Brain microvascular endothelial cell (primary cell): ENCODE data around the gene MFAP5.

Source experiments
- DNase-seq: peaks from one replicate; pipeline ENCODE4 v3.0.0-alpha.2; 2020
- H3K27ac ChIP-seq: fragments of 250-450 bp; sonication (Bioruptor Pico); 2 replicates; pipeline ENCODE4 v1.5.1; 2020; ENCODE audit warnings: mild to moderate bottlenecking, moderate library complexity
- H3K27me3 ChIP-seq: fragments of 250-450 bp; sonication (Bioruptor Pico); replicated peaks from 2 replicates; pipeline ENCODE4 v1.5.1; 2020; ENCODE audit warnings: mild to moderate bottlenecking
- H3K36me3 ChIP-seq: fragments of 250-450 bp; sonication (Bioruptor Pico); replicated peaks from 2 replicates; pipeline ENCODE4 v1.5.1; 2020; ENCODE audit warnings: mild to moderate bottlenecking
- H3K4me3 ChIP-seq: 2 replicates; pipeline ENCODE4 v1.5.1; 2011; ENCODE audit warnings: low read depth, mild to moderate bottlenecking, control low read depth, low read length, moderate library complexity
- in situ Hi-C: cut with HindIII; loops from 2 replicates; pipeline ENCODE4 v1.10.0; 2017; ENCODE audit warnings: low sequenced_read_pairs, low pct_ligation_motif_present
- TF ChIP-seq, protein P1 (sequence below): IDR thresholded peaks from 2 replicates; pipeline ENCODE4 v1.5.1; 2011; ENCODE audit warnings: low read depth, mild to moderate bottlenecking, moderate library complexity, low read length, control low read depth, inconsistent platforms; ENCODE audit errors: missing control alignments

Gene MFAP5

DNA sequence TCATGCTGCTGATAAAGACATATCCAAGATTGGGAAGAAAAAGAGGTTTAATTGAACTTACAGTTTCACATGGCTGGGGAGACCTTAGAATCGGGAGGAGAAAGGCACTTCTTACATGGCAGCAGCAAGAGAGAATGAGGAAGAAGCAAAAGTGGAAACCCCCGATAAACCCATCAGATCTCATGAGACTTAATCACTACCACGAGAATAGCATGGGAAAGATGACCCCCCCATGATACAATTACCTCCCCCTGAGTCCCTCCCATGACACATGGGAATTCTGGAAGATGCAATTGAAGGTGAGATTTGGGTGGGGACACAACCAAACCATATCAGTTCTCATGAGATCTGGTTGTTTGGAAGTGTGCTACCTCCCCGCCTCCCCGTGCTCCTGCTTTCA, 9.8 kb upstream of the MFAP5 start:
- H3K27ac ChIP-seq, result no peak overlapping the region
- TF ChIP-seq, protein P1, sequence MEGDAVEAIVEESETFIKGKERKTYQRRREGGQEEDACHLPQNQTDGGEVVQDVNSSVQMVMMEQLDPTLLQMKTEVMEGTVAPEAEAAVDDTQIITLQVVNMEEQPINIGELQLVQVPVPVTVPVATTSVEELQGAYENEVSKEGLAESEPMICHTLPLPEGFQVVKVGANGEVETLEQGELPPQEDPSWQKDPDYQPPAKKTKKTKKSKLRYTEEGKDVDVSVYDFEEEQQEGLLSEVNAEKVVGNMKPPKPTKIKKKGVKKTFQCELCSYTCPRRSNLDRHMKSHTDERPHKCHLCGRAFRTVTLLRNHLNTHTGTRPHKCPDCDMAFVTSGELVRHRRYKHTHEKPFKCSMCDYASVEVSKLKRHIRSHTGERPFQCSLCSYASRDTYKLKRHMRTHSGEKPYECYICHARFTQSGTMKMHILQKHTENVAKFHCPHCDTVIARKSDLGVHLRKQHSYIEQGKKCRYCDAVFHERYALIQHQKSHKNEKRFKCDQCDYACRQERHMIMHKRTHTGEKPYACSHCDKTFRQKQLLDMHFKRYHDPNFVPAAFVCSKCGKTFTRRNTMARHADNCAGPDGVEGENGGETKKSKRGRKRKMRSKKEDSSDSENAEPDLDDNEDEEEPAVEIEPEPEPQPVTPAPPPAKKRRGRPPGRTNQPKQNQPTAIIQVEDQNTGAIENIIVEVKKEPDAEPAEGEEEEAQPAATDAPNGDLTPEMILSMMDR, result no peak
- H3K36me3 ChIP-seq, result no peaks in the 10 kb centered on the region
- no peak overlapping the region for H3K4me3 ChIP-seq
- DNase-seq, result no peak
- in situ Hi-C loops, result no loop called here
- no peaks in the 10 kb centered on the region for H3K27me3 ChIP-seq

DNA sequence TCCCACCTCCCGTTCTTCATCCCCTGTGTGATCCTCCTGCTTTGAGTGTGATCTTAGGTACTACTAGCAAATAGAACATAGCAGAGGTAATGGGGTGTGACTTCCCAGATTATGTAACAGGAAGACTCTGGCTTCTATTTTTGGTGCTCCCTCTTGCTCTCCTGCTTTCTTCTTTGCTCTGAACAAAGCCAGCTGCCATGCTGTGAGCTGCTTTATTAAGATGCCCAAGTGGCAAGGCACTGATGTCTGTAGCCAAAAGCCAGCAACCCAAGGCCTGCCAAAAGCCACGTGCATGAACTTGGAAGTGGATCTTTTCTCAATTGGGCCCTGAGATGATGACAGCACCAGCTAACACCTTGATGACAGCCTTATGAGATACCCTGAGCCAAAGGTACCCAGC, 5.8 kb upstream of the MFAP5 start:
- no peak for DNase-seq
- TF ChIP-seq, protein P1, result no peak
- no peak overlapping the region for H3K4me3 ChIP-seq
- no peak overlapping the region for H3K27ac ChIP-seq
- no peaks in the 10 kb centered on the region for H3K27me3 ChIP-seq
- no peaks in the 10 kb centered on the region for H3K36me3 ChIP-seq
- in situ Hi-C loops, result no loop called here

DNA sequence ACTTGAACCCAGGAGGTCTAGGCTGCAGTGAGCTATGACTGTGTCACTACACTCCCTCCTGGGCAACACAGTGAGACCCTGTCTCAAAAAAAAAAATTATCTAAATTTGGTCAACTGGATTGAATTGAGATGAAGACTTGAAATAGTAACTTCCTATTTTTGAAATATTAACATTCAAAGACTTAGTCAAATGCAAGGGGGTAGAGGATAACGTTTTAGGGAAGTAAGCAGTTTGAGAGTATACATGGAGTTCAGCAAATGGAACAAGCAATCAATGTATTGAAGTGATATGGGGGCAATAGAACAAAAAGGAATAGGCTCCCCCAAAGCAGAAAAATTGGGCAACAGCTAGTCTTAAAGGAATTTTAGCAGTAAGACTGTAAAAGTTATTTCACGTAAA, 4.6 kb upstream of the MFAP5 start:
- Histone ChIP-seq H3K36me3 (no peaks in the 10 kb centered on the region), H3K27ac (no peak overlapping the region), H3K4me3 (no peak overlapping the region), H3K27me3 (no peaks in the 10 kb centered on the region)
- in situ Hi-C loops, result no loop called here
- no peak for DNase-seq
- TF ChIP-seq, protein P1, result no peak

DNA sequence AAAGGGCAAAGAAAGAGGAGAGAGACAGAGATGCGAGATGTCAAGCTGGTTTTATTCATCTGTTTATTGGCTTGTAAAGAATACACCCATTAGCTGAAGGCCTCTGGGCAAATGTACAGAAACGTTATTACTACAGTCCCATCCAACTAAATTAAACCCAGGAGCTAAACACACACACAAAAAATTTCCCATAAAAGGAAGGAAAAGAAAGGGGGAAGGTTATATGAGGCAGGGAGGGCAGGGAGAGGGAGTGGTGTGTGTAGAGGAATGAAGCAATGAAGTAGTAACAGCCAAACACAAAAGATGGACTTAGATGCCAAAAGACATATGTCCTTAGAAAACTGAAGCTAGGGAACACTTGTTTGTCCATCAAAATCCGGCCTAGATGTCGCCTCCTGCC, 3.1 kb upstream of the MFAP5 start:
- in situ Hi-C loops, result no loop called here
- no peaks in the 10 kb centered on the region for H3K27me3 ChIP-seq
- no peak overlapping the region for H3K4me3 ChIP-seq
- H3K27ac ChIP-seq, result no peak overlapping the region
- TF ChIP-seq, protein P1, result no peak
- DNase-seq, result no peak
- H3K36me3 ChIP-seq, result no peaks in the 10 kb centered on the region

DNA sequence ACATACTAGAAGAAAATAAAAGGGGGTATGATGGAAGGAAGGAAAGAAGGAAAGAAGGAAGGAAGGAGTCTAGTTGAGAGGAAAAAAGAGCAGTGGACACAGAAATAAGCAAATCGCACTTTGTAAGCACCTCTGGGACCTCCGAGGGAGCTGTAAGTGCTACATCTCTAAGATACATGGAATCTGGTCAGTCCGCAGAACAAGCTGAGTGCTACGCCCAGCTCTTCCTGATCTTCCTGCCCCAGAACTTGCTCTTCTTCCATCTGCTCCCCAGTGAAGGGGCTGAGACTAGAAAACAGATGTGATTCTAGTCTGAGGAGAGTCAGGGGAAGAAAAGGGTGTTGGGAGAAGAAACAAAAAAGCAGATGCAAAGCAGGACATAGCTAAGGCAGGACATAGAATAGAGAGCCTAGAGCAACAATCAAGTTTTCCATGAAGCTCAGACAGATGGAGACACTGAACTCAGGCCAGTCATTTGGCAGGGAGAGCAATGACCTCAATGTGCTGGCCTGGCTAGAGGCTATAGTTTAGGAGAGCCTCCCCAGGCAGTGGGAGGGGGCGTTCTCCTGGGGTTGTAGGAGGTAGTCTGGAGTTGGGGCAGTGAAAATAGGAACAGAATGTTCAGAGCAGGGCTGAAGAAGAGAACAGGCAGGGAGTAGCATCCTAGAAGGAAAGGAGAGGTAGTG, 1.7 kb upstream of the MFAP5 start:
- TF ChIP-seq, protein P1, result no peak
- no peak overlapping the region for H3K27ac ChIP-seq
- no peaks in the 10 kb centered on the region for H3K36me3 ChIP-seq
- H3K4me3 ChIP-seq, result no peak overlapping the region
- H3K27me3 ChIP-seq, result no peaks in the 10 kb centered on the region
- in situ Hi-C loops, result no loop called here
- no peak for DNase-seq

DNA sequence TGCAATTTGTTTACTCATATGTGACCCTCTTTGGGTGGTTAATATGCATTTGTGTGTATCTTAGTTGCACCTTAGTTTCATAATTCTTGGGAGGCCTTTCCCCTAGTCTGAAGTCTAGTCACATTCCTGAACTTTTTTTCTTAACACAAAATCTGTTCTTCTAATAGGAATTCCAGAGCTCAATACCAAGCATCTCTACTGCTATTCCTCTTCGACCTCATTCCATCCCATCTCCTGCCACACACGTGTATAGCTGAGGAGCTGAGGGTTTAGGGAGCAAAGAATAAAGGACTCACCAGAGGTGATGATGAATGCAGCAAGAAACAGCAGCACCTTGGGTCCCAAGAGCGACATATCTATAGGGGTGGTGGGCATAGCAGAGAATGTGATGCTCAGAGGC, 875 bp downstream of the MFAP5 start:
- DNase-seq, result no peak
- TF ChIP-seq, protein P1, result no peak
- in situ Hi-C loops, result no loop called here
- Histone ChIP-seq H3K4me3 (no peak overlapping the region), H3K27me3 (no peaks in the 10 kb centered on the region), H3K36me3 (no peaks in the 10 kb centered on the region), H3K27ac (no peak overlapping the region)
